Measurements from ENCODE around the gene SLC2A10.

DNA sequence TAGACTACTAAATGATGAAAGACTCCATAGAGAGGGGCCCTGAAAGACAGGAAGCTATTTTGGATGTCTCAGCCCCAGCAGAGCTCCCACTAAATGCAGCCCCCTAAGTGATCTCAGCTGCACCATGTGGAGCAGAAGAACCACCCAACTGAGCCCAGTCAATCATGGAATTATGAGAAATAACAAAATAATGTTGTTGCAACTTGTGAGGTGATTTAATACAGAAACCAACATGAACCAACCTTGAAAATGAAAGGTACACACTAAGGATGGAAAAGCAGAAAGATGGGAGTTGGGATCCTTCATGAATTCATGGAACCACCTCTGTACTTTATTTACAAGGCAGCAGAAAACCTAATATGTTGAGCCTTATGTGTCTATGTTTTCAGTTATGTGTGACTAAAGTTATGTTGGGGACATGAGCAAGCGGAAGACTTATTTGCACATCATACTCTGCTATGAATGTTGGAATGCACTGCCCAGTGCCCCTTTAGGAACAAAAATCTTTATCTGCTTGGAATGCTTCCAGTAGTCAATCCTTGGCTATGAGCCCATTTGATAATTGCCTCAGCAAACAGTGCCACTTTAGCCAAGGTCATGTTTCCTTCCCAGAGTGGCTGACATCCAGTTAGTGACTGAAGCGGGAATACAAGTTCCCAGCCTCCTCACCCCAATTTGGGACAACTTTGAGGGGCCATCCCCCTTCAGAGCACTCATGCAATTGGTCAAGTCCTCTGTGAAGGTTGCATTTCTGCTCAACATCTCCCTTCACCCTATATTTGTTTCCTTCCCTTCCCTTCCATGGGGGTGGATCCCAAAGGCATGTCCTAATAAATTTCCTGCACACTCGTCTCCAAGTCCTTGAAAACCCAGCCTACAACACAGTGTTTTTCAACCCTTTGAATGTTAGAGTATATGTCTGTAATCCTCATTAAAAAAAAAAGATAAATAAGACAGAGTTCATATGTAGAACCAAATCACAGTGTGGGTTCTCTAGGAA, 38.6 kb upstream of the SLC2A10 start:
- TF ChIP-seq STAT1 (IDR thresholded peaks at IDR 0.05; ENCODE audit: unreplicated experiment) (no peak), EZH2phosphoT487 (IDR thresholded peaks at IDR 0.05; ENCODE audit: unreplicated experiment) (no peak)
- TF ChIP-seq, protein P1, sequence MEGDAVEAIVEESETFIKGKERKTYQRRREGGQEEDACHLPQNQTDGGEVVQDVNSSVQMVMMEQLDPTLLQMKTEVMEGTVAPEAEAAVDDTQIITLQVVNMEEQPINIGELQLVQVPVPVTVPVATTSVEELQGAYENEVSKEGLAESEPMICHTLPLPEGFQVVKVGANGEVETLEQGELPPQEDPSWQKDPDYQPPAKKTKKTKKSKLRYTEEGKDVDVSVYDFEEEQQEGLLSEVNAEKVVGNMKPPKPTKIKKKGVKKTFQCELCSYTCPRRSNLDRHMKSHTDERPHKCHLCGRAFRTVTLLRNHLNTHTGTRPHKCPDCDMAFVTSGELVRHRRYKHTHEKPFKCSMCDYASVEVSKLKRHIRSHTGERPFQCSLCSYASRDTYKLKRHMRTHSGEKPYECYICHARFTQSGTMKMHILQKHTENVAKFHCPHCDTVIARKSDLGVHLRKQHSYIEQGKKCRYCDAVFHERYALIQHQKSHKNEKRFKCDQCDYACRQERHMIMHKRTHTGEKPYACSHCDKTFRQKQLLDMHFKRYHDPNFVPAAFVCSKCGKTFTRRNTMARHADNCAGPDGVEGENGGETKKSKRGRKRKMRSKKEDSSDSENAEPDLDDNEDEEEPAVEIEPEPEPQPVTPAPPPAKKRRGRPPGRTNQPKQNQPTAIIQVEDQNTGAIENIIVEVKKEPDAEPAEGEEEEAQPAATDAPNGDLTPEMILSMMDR (conservative IDR thresholded peaks at IDR 0.05; ENCODE audit: low read depth in 2 of 2) = no peak

All from GM23338 (cell line).